Thymus (tissue), 11 donors: ENCODE results near the gene WASF2. TPM values are rescaled to one million over a fixed set of nuclear protein-coding genes. Genes with fewer than 3 reads are reported as not detected.

Experiments
- DNase-seq, 9 donors: peaks; one replicate each; pipeline ENCODE4 v3.0.0-alpha.2; 2013; ENCODE audit warnings: low spot score in 9 of 9, low read depth in 6 of 9, missing footprints in 1 of 9
- H3K27ac ChIP-seq, 2 donors: one replicate each; pipeline ENCODE4 v1.5.1; 2013; ENCODE audit warnings: control low read depth in 1 of 2, low read depth in 1 of 2, low read length in 1 of 2, mild to moderate bottlenecking in 1 of 2, moderate library complexity in 1 of 2
- H3K27me3 ChIP-seq, 2 donors: one replicate each; pipeline ENCODE4 v1.5.1; 2013; ENCODE audit warnings: low read length in 1 of 2; ENCODE audit not compliant: control insufficient read depth in 2 of 2, insufficient read depth in 1 of 2
- H3K36me3 ChIP-seq, 2 donors: one replicate each; pipeline ENCODE4 v1.5.1; 2013; ENCODE audit warnings: low read length in 1 of 2, mild to moderate bottlenecking in 1 of 2, moderate library complexity in 1 of 2; ENCODE audit not compliant: control insufficient read depth in 2 of 2, insufficient read depth in 2 of 2
- H3K4me1 ChIP-seq, 2 donors: one replicate each; pipeline ENCODE4 v1.5.1; 2013; ENCODE audit warnings: low read length in 2 of 2; ENCODE audit not compliant: control insufficient read depth in 2 of 2, insufficient read depth in 2 of 2
- H3K4me3 ChIP-seq, 2 donors: one replicate each; pipeline ENCODE4 v1.5.1; 2013; ENCODE audit warnings: low read length in 2 of 2, control low read depth in 1 of 2, mild to moderate bottlenecking in 1 of 2
- H3K9me3 ChIP-seq, 2 donors: one replicate each; pipeline ENCODE4 v1.5.1; 2013; ENCODE audit warnings: low read length in 1 of 2, mild to moderate bottlenecking in 1 of 2; ENCODE audit not compliant: control insufficient read depth in 2 of 2, insufficient read depth in 1 of 2
- WGBS: extraction: QIAGEN DNeasy Blood & Tissue Kit; methylation state at CpG from one replicate; pipeline ENCODE4 v1.1.7; 2013; 5-methylcytosine and 5-hydroxymethylcytosine counted together
- polyA plus RNA-seq: library from polyadenylated mRNA; stranded (reverse); fragments of 200-250 nt; gene quantifications from one replicate; pipeline ENCODE4 v1.2.3, GENCODE V29; 2013
- total RNA-seq: library from RNA; stranded (reverse); fragments of 120-200 nt; gene quantifications from one replicate; pipeline ENCODE4 v1.2.4, GENCODE V29; 2013
- donor health status: healthy.

The WASF2 gene
- total and polyA plus RNA-seq, 2 donors: 14.2 to 47.4 TPM

DNA sequence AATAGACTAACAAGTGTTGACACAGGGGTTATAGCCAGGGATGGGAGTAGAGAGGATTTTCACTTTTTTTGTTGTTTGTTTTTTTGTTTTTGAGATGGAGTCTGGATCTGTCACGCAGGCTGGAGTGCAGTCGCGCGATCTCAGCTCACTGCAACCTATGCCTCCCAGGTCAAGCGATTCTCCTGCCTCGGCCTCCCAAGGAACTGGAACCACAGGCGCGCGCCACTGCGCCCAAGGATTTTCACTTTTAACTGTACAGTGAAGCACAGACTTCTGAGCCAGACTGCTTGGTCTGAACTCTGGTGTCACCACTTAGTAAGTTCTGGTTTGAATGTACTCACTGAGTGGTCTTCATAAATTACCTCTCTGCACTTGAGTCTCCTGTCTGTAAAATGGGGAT is 40.2 kb upstream of the WASF2 start:
- 97% methylated on average over 10 of the region's 10 CpGs for WGBS

GRCh38 chr1:27529704-27530018 is 39.7 kb upstream of the WASF2 start:
- Histone ChIP-seq H3K27ac (peak overlapping the region in 1 of 2 donors; percentile 97), H3K27me3 (no peaks in the 10 kb centered on the region), H3K4me3 (no peak overlapping the region), H3K4me1 (peaks cover 43 to 79% of the 10 kb centered on the region in 2 donors), H3K9me3 (peaks cover 0 to 13% of the 10 kb centered on the region in 2 donors), H3K36me3 (peaks cover 21 to 28% of the 10 kb centered on the region in 2 donors)
- 98% methylated on average over 5 of the region's 5 CpGs for WGBS
- no peak for DNase-seq

More for the DNA sequence above, 40.2 kb upstream of the WASF2 start:
- DNase-seq: no peak
- Histone ChIP-seq H3K27ac (peak overlapping the region in 1 of 2 donors; percentile 97), H3K36me3 (peaks cover 21 to 33% of the 10 kb centered on the region in 2 donors), H3K4me3 (no peak overlapping the region), H3K4me1 (peaks cover 40 to 79% of the 10 kb centered on the region in 2 donors), H3K27me3 (no peaks in the 10 kb centered on the region), H3K9me3 (peaks cover 0 to 11% of the 10 kb centered on the region in 2 donors)

DNA sequence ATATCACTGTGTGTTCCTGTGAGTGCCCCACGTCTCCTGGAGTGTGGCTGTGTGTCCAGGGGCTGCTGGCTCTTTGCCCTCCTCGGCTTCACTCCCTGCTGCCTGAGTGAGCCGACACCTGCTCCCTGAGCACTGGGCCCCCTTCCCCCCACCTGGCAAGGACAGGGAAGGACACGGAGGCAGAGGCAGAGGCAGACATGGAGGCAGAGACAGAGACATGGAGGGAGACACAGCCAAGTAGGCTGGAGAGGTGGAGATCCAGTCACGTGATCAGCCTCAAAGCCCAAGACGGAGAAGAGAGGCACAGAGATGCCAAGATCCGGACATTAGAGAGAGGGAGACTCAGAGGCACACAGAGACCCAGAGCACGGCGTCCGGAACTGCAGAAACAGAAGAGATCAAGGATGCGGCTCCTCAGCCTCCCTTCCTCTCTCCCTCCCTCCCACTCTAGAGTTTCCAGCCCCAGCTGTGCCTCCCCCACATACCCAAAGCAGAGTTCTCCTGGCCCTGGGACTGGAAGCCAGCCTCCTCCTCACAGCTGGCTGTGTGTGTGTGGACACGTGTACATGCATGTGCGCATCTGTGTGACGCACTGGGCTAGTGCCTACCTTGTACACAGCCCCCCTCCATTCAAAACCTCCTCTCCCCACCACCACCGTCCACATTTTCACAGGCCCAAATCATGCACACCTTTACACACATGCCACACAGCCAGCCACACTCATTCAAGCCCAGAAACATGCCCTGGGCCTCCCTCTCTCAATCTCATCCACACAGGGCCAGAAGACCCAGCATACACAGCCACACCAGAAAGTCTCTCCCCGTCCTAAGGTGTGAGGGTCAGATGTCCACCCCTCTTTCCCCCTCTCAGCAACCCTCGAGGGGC is 39.1 kb upstream of the WASF2 start:
- peaks cover 0 to 15% of the 10 kb centered on the region in 2 donors for H3K9me3 ChIP-seq
- WGBS: 77% methylated on average over 17 of the region's 17 CpGs
- peak overlapping the region in 1 of 2 donors; percentile 49 for H3K4me3 ChIP-seq
- peaks cover 48 to 85% of the 10 kb centered on the region in 2 donors for H3K4me1 ChIP-seq
- H3K36me3 ChIP-seq: peaks cover 17 to 26% of the 10 kb centered on the region in 2 donors
- H3K27me3 ChIP-seq: no peaks in the 10 kb centered on the region
- peak overlapping the region; percentile 91 to 97 for H3K27ac ChIP-seq
- peak in 2 of 9 donors; percentile 53 to 68 for DNase-seq

DNA sequence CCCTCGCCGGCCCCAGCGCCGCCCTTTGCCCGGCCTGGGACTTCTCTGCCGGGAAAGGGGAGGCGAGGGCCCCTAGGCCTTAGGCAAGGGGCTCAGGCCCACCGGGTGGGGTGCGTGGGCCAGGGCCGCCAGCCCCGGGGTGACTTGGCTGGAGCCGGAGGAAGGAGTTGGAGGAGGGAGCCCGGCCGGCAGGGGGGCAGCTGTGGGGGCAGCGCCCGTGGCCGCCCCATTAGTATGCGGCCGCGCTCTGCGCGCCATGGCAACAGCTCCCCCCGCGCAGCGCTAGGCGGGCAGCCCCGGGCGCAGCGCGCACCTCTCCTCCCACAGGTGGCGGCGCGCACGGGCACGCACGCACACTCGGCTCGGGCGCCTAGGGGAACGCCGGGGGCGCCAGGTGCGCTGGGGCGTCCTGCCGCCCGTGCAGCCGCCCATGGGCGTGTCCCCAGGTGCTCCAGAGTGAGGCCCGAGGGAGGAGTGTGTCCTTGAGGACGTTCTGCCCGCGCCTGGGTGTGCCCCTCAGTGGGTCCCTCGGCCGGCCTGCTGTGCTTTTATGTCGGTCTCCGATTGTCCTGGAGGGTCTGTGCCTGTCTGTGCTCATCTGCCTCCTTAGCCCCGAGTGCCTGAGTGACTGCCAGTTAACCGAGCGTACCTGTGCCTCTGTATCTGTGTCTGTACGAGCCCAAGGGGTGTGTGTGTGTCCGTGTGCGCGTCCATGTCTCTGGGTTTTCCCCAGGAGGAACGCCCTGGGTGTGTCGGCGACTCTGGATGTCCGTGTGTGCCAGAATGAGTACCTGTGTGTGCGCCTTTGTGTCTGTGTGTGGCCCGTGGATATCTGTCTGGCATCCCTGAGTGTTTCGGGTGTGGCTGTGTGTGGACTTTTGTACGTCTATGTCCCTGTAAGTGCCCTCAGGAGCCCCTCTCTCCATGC is 38.2 kb upstream of the WASF2 start:
- Histone ChIP-seq H3K27ac (peak overlapping the region; percentile 91 to 97), H3K9me3 (peaks cover 0 to 15% of the 10 kb centered on the region in 2 donors), H3K36me3 (peaks cover 8 to 17% of the 10 kb centered on the region in 2 donors), H3K4me1 (peaks cover 57 to 92% of the 10 kb centered on the region in 2 donors), H3K27me3 (no peaks in the 10 kb centered on the region), H3K4me3 (peak overlapping the region; percentile 51 to 65)
- 9% methylated on average over 71 of the region's 71 CpGs for WGBS
- peak in 7 of 9 donors; percentile 63 to 91 (median 80) for DNase-seq

DNA sequence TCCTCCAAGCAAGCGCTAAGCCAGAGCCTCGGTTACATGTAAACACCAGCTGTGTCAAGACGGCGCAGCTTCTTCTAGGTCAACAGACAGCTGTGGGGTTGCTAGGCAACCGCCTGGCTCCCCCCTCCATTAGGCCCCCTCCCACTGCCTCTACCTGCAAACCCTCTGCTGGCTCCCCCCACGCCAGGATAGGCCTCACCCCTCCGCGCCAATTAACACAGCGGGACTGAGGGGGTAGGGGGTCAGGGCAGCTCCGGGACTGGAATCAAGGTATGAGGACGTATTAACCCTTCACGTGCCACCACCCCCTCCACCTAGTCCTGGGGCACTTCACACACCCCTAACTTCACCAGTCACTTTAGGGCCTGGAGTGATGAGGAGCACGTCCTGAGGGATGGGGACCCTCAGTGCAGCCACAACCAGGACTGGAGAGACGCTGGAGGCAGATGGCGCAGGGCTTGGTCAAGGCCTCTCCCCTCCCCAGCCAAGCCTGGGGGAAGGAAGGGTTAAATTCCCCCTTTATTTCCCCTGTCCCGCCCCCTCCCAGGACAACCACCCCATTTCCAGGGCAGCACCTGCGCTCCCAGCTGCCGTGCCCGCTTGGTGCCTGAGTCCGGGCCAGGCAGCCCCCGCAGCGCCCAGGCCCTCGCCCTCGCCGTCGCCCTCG is 37.4 kb upstream of the WASF2 start:
- Histone ChIP-seq H3K36me3 (peaks cover 4 to 10% of the 10 kb centered on the region in 2 donors), H3K27me3 (no peaks in the 10 kb centered on the region), H3K27ac (peak overlapping the region; percentile 91 to 97), H3K4me3 (peak overlapping the region; percentile 51 to 65), H3K4me1 (peaks cover 61 to 92% of the 10 kb centered on the region in 2 donors), H3K9me3 (peaks cover 0 to 19% of the 10 kb centered on the region in 2 donors)
- DNase-seq: peak in 8 of 9 donors; percentile 88 to 97 (median 94)
- 15% methylated on average over 27 of the region's 27 CpGs for WGBS

GRCh38 chr1:27526569-27527222 is 36.7 kb upstream of the WASF2 start:
- Histone ChIP-seq H3K9me3 (peaks cover 0 to 20% of the 10 kb centered on the region in 2 donors), H3K27me3 (no peaks in the 10 kb centered on the region), H3K27ac (peak overlapping the region; percentile 91 to 97), H3K4me1 (peaks cover 64 to 92% of the 10 kb centered on the region in 2 donors), H3K4me3 (peak overlapping the region; percentile 51 to 65), H3K36me3 (peaks cover 4 to 7% of the 10 kb centered on the region in 2 donors)
- 42% methylated on average over 10 of the region's 10 CpGs for WGBS
- no peak for DNase-seq

- H3K4me3 ChIP-seq: peak overlapping the region; percentile 51 to 65
- peaks cover 74 to 96% of the 10 kb centered on the region in 2 donors for H3K4me1 ChIP-seq
- H3K9me3 ChIP-seq: peaks cover 0 to 20% of the 10 kb centered on the region in 2 donors
- peak overlapping the region; percentile 91 to 97 for H3K27ac ChIP-seq
- no peaks in the 10 kb centered on the region for H3K27me3 ChIP-seq
- peaks cover 4 to 7% of the 10 kb centered on the region in 2 donors for H3K36me3 ChIP-seq
- peak in 7 of 9 donors; percentile 73 to 92 (median 84) for DNase-seq
- 14% methylated on average over 16 of the region's 16 CpGs for WGBS
Observed at GRCh38 chr1:27525296-27526272, 35.6 kb upstream of the WASF2 start.
